K562 (cell line): Measurements from ENCODE around the gene GABRR2. TPM values are rescaled to one million over a fixed set of nuclear protein-coding genes. Genes with fewer than 3 reads are reported as not detected.

Source experiments
- ATAC-seq: fragments of 200-7000 bp; cut with Tn5 transposase; 3 replicates; pipeline ENCODE4 v1.9.1; 2020; ENCODE audit warnings: moderate library complexity
- BruUV-seq: library from RNA; stranded (reverse); fragments of 400-500 nt; replicated peaks from 2 replicates; lab custom pipeline; 2021; lab: Mats Ljungman, UMichigan
- CTCF ChIA-PET: fragments of 300-600 bp; formaldehyde crosslinking; extraction: SDS; loops from one replicate; lab custom pipeline; 2021; ENCODE audit warnings: low intra/inter-chr PET ratio; lab: Yijun Ruan, JAX
- POLR2A ChIA-PET: fragments of 300-600, 350-650 bp; sonication (Branson Sonifier 250); formaldehyde crosslinking; extraction: SDS; loops from one replicate; lab custom pipeline; 2021; ENCODE audit warnings: antibody characterized with exemption, inconsistent platforms; lab: Yijun Ruan, JAX
- DNase-seq, 4 experiments: peaks; one replicate each; pipeline versions ENCODE4 v3.0.0 to v3.0.0-alpha.2; 2011 to 2018; ENCODE audit warnings: low spot score in 3 of 4, mixed read lengths in 3 of 4; ENCODE audit errors: extremely low read depth in 1 of 4
- FAIRE-seq: peaks from 2 replicates; lab custom pipeline; 2011; peaks lifted over from hg19 to GRCh38; lab: Jason Lieb, UNC
- H2AFZ ChIP-seq: 2 replicates; pipeline ENCODE4 v1.6.0; 2011; ENCODE audit warnings: low read depth, low read length, control low read depth, inconsistent platforms
- H3K27ac ChIP-seq: fragments of 200-600 bp; 3 replicates; pipeline ENCODE4 v1.8.0; 2011; ENCODE audit warnings: low read depth, mild to moderate bottlenecking, control low read depth, inconsistent platforms, low read length, moderate library complexity, mixed read lengths; ENCODE audit errors: extremely low read depth
- H3K27me3 ChIP-seq, 2 experiments: fragments of 300-600 bp in 1 of 2; 2 replicates in 1 of 2; 3 replicates in 1 of 2; pipeline versions ENCODE4 v1.6.0 to v1.8.0; 2011; ENCODE audit warnings: inconsistent platforms in 2 of 2, low read length in 2 of 2, mild to moderate bottlenecking in 1 of 2, mixed read lengths in 1 of 2, moderate library complexity in 1 of 2; ENCODE audit not compliant: control insufficient read depth in 2 of 2, insufficient read depth in 2 of 2
- H3K36me3 ChIP-seq: fragments of 300-600 bp; 3 replicates; pipeline ENCODE4 v1.8.0; 2011; ENCODE audit warnings: mild to moderate bottlenecking, low read length, inconsistent platforms; ENCODE audit not compliant: control insufficient read depth, insufficient read depth
- H3K4me1 ChIP-seq, 2 experiments: fragments of 200-600 bp in 1 of 2; replicated peaks in 1 of 2; 2 replicates in 1 of 2; 3 replicates in 1 of 2; pipeline versions ENCODE4 v1.5.1 to v1.8.0; 2011; ENCODE audit warnings: inconsistent platforms in 2 of 2, low read length in 2 of 2, mild to moderate bottlenecking in 1 of 2, mixed read lengths in 1 of 2, moderate library complexity in 1 of 2; ENCODE audit not compliant: control insufficient read depth in 2 of 2, insufficient read depth in 2 of 2
- H3K4me2 ChIP-seq: 2 replicates; pipeline ENCODE4 v1.6.1; 2011; ENCODE audit warnings: low read length, control low read depth, inconsistent platforms, mixed read lengths; ENCODE audit not compliant: insufficient read depth
- H3K4me3 ChIP-seq: fragments of 200-600 bp; sonication (generic), shearing (Covaris generic); 2 replicates; pipeline ENCODE4 v1.5.1; 2016; ENCODE audit warnings: control low read depth, inconsistent platforms
- H3K79me2 ChIP-seq: fragments of 200-600 bp; 3 replicates; pipeline ENCODE4 v1.8.0; 2011; ENCODE audit warnings: low read length, inconsistent platforms; ENCODE audit not compliant: control insufficient read depth, insufficient read depth
- H3K9ac ChIP-seq, 2 experiments: 2 replicates each; pipeline versions ENCODE4 v1.6.0 to v1.6.1; 2011; ENCODE audit warnings: low read depth in 2 of 2, low read length in 2 of 2, control low read depth in 1 of 2, inconsistent platforms in 1 of 2, mild to moderate bottlenecking in 1 of 2, mixed read lengths in 1 of 2; ENCODE audit not compliant: insufficient read depth in 1 of 2
- H3K9me1 ChIP-seq: one replicate; pipeline ENCODE4 v1.6.0; 2011; ENCODE audit warnings: inconsistent platforms, mild to moderate bottlenecking, low read length, moderate library complexity; ENCODE audit not compliant: control insufficient read depth, insufficient read depth
- H3K9me3 ChIP-seq: replicated peaks from 2 replicates; pipeline ENCODE4 v1.5.1; 2011; ENCODE audit warnings: low read depth, low read length, inconsistent platforms; ENCODE audit not compliant: control insufficient read depth, insufficient read depth
- H4K20me1 ChIP-seq: replicated peaks from 2 replicates; pipeline ENCODE4 v1.6.1; 2011; ENCODE audit warnings: low read length, inconsistent platforms, mixed read lengths; ENCODE audit not compliant: control insufficient read depth, insufficient read depth
- E2F8 ChIP-seq: fragments of 450-650 bp; IDR thresholded peaks from 2 replicates; pipeline ENCODE4 v1.7.1; 2018; ENCODE audit warnings: mild to moderate bottlenecking, low read depth; ENCODE audit not compliant: partially characterized antibody
- HLTF ChIP-seq: fragments of 450-650 bp; IDR thresholded peaks from 2 replicates; pipeline ENCODE4 v1.6.1; 2016
- MEIS2 ChIP-seq: fragments of 450-650 bp; IDR thresholded peaks from 2 replicates; pipeline ENCODE4 v1.6.1; 2014; ENCODE audit warnings: mild to moderate bottlenecking; ENCODE audit not compliant: partially characterized antibody
- RBM15 ChIP-seq: fragments of 200-400 bp; formaldehyde crosslinking; IDR thresholded peaks from 2 replicates; pipeline ENCODE4 v1.6.1; 2018; ENCODE audit warnings: mild to moderate bottlenecking, low read length, moderate library complexity; ENCODE audit not compliant: insufficient read depth
- ZBTB5 ChIP-seq: fragments of 450-650 bp; IDR thresholded peaks from 2 replicates; pipeline ENCODE4 v1.6.1; 2017; ENCODE audit warnings: antibody characterized with exemption
- ZNF507 ChIP-seq: conservative IDR thresholded peaks from 2 replicates; pipeline ENCODE4 v1.6.1; 2017; ENCODE audit warnings: missing genetic modification characterization, missing compliant biosample characterization
- ZNF584 ChIP-seq: fragments of 200-800 bp; sonication (Bioruptor generic); IDR thresholded peaks from 2 replicates; pipeline ENCODE4 v1.6.1; 2016; ENCODE audit warnings: low read depth, mild to moderate bottlenecking, missing genetic modification characterization, missing compliant biosample characterization
- ZNF589 ChIP-seq: fragments of 200-800 bp; sonication (Bioruptor generic); IDR thresholded peaks from 2 replicates; pipeline ENCODE4 v1.6.1; 2016; ENCODE audit warnings: low read depth, missing genetic modification characterization, missing compliant biosample characterization
- WGBS: fragments of 100-300 bp; shearing (Covaris generic); methylation state at CpG from one replicate; pipeline ENCODE4 v1.1.6; 2016; ENCODE audit warnings: low coverage, mixed read lengths; ENCODE audit not compliant: insufficient coverage; ENCODE audit errors: missing lambda C conversion rate; 5-methylcytosine and 5-hydroxymethylcytosine counted together
- in situ Hi-C: fragments of 300-500 bp; cut with MboI; formaldehyde crosslinking; loops from 4 replicates; pipeline ENCODE4 v1.15.0; 2018; ENCODE audit warnings: inconsistent platforms, mixed read lengths
- intact Hi-C: fragments of 100-400 bp; cut with micrococcal nuclease; formaldehyde crosslinking; loops from 2 replicates; pipeline ENCODE4 v1.14.2; 2022
- polyA plus RNA-seq, 8 experiments: library from polyadenylated mRNA; depleted of rRNA in 4 of 8; stranded (reverse) in 5 of 8; unstranded in 3 of 8; fragments of >200 nt; fragmentation: Nextera tagmentation in 2 of 8; fragmentation: Illumina TruSeq in 1 of 8; extraction: Ambion mirVana in 2 of 8; extraction: Trizol in 1 of 8; gene quantifications; 2 replicates each; pipeline versions ENCODE4 v1.2.1 to v1.2.3, GENCODE V29; 2011 to 2014; ENCODE audit warnings: inconsistent platforms in 1 of 8, missing spikeins in 1 of 8
- total RNA-seq, 7 experiments: library from RNA; depleted of rRNA in 6 of 7; stranded (reverse); fragments of >200 nt in 6 of 7; fragmentation: Illumina TruSeq in 2 of 7; extraction: Trizol in 2 of 7; gene quantifications; 2 replicates each; pipeline versions ENCODE4 v1.2.1 to v1.2.3, GENCODE V29; 2011 to 2021; ENCODE audit warnings: low replicate concordance in 1 of 7
- TF ChIP-seq, protein P1 (sequence below): fragments of 200-800 bp; sonication (Bioruptor generic); IDR thresholded peaks from 2 replicates; pipeline ENCODE4 v1.6.1; 2016; ENCODE audit warnings: missing genetic modification characterization, missing compliant biosample characterization

The GABRR2 gene
- total and polyA plus RNA-seq, 9 of the 15 experiments (the other 6 are each of a cell fraction or from before 2014, with no cell fraction given): 0.09 to 0.13 (median 0.10) TPM; not detected in 6

- no peak for DNase-seq
- Histone ChIP-seq H4K20me1 (no peaks in the 10 kb centered on the region), H3K36me3 (no peaks in the 10 kb centered on the region), H3K9me1 (no peaks in the 10 kb centered on the region), H3K27me3 (peaks cover 5 to 15% of the 10 kb centered on the region in 2 experiments), H3K4me3 (no peak overlapping the region), H3K9ac (no peak overlapping the region), H3K4me2 (no peak overlapping the region), H3K4me1 (no peaks in the 10 kb centered on the region), H3K27ac (no peak overlapping the region), H3K79me2 (no peaks in the 10 kb centered on the region), H2AFZ (no peak overlapping the region), H3K9me3 (no peaks in the 10 kb centered on the region)
- intact Hi-C loops: no loop called here
- whole genome bisulfite sequencing: 5% methylated on average over 2 of the region's 2 CpGs
- TF ChIP-seq ZNF589 (CRISPR knock-in tag) (no peak), RBM15 (no peak), HLTF (no peak), MEIS2 (no peak), ZNF507 (tag) (no peak), ZNF584 (CRISPR knock-in tag) (no peak), ZBTB5 (no peak), E2F8 (no peak)
- TF ChIP-seq, protein P1, sequence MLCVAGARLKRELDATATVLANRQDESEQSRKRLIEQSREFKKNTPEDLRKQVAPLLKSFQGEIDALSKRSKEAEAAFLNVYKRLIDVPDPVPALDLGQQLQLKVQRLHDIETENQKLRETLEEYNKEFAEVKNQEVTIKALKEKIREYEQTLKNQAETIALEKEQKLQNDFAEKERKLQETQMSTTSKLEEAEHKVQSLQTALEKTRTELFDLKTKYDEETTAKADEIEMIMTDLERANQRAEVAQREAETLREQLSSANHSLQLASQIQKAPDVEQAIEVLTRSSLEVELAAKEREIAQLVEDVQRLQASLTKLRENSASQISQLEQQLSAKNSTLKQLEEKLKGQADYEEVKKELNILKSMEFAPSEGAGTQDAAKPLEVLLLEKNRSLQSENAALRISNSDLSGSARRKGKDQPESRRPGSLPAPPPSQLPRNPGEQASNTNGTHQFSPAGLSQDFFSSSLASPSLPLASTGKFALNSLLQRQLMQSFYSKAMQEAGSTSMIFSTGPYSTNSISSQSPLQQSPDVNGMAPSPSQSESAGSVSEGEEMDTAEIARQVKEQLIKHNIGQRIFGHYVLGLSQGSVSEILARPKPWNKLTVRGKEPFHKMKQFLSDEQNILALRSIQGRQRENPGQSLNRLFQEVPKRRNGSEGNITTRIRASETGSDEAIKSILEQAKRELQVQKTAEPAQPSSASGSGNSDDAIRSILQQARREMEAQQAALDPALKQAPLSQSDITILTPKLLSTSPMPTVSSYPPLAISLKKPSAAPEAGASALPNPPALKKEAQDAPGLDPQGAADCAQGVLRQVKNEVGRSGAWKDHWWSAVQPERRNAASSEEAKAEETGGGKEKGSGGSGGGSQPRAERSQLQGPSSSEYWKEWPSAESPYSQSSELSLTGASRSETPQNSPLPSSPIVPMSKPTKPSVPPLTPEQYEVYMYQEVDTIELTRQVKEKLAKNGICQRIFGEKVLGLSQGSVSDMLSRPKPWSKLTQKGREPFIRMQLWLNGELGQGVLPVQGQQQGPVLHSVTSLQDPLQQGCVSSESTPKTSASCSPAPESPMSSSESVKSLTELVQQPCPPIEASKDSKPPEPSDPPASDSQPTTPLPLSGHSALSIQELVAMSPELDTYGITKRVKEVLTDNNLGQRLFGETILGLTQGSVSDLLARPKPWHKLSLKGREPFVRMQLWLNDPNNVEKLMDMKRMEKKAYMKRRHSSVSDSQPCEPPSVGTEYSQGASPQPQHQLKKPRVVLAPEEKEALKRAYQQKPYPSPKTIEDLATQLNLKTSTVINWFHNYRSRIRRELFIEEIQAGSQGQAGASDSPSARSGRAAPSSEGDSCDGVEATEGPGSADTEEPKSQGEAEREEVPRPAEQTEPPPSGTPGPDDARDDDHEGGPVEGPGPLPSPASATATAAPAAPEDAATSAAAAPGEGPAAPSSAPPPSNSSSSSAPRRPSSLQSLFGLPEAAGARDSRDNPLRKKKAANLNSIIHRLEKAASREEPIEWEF (CRISPR knock-in tag): no peak
- BruUV-seq: no TSS peak
- CTCF ChIA-PET: no interaction called here
- POLR2A ChIA-PET: interaction anchor here (0.7 kb wide), 1 partner anchor 9 kb away, joined by 3 read pairs; no protein-coding TSS in a partner anchor
- in situ Hi-C loops: no loop called here
- ATAC-seq: no peak
- no peak for FAIRE-seq
These were observed 63.9 kb downstream of the GABRR2 start for GRCh38 chr6:89251170-89251569.
